ENCODE measurements around the gene PMFBP1. TPM values are rescaled to one million over a fixed set of nuclear protein-coding genes. Genes with fewer than 3 reads are reported as not detected.
"Not testable (repeated sequence)": the region's sequence is repeated elsewhere in the genome, so short reads cannot be mapped to it uniquely, and the experiment has no call there.

PMFBP1 gene
- total RNA-seq, 1 donor from 2014 or later, result 1.4 TPM

- intact Hi-C loops (cut with micrococcal nuclease), result no loop called here
Measured at GRCh38 chr16:72109300-72109699, 62.7 kb downstream of the PMFBP1 start.

- intact Hi-C loops (cut with micrococcal nuclease), result no loop called here
Measured at GRCh38 chr16:72108353-72109102, 63.4 kb downstream of the PMFBP1 start.

GRCh38 chr16:72107371-72107770 is 64.6 kb downstream of the PMFBP1 start:
- intact Hi-C loops (cut with micrococcal nuclease), result no loop called here

- intact Hi-C loops (cut with micrococcal nuclease), result no loop called here
Measured at GRCh38 chr16:72105978-72106377, 66.0 kb downstream of the PMFBP1 start.

- intact Hi-C loops (cut with micrococcal nuclease), result no loop called here
Measured at GRCh38 chr16:72104905-72105304, 67.0 kb downstream of the PMFBP1 start.

GRCh38 chr16:72101195-72101594 is 70.8 kb downstream of the PMFBP1 start:
- intact Hi-C loops (cut with micrococcal nuclease), result no loop called here

GRCh38 chr16:72099377-72099818 is 72.6 kb downstream of the PMFBP1 start:
- intact Hi-C loops (cut with micrococcal nuclease), result loop anchor here (1.0 kb wide), 1 partner anchor 33 kb away; no protein-coding TSS in a partner anchor

GRCh38 chr16:72098936-72099335 is 73.0 kb downstream of the PMFBP1 start:
- intact Hi-C loops (cut with micrococcal nuclease), result loop anchor here (1.0 kb wide), 1 partner anchor 33 kb away; no protein-coding TSS in a partner anchor

- intact Hi-C loops (cut with micrococcal nuclease), result no loop called here
Measured at GRCh38 chr16:72094266-72094610, 77.7 kb downstream of the PMFBP1 start.

- intact Hi-C loops (cut with micrococcal nuclease), result loop anchor here (1.0 to 2.0 kb wide), 13 partner anchors 85 to 1712 kb away; partner anchors contain the start of genes AP1G1, ATXN1L, CMTR2 and DHODH
Measured at GRCh38 chr16:72093448-72094265, 78.3 kb downstream of the PMFBP1 start, which contains the start of the genes DHX38 and TXNL4B. Gene DHX38 (plus strand): TSS chr16:72093847. CDS start chr16:72096158, 2,311 bp downstream. Gene TXNL4B (minus strand): TSS chr16:72093620. CDS start chr16:72090749, 2,871 bp downstream.

- intact Hi-C loops (cut with micrococcal nuclease), result loop anchor here (1.0 to 2.0 kb wide), 13 partner anchors 85 to 1712 kb away; partner anchors contain the start of genes AP1G1, ATXN1L, CMTR2 and DHODH
Measured at GRCh38 chr16:72092832-72093447, 79.0 kb downstream of the PMFBP1 start.

GRCh38 chr16:72091217-72091616 is 80.7 kb downstream of the PMFBP1 start:
- intact Hi-C loops (cut with micrococcal nuclease), result no loop called here

GRCh38 chr16:72085002-72085401 is 87.0 kb downstream of the PMFBP1 start:
- intact Hi-C loops (cut with micrococcal nuclease), result no loop called here

- intact Hi-C loops (cut with micrococcal nuclease), result no loop called here
Measured at GRCh38 chr16:72084445-72084844, 87.5 kb downstream of the PMFBP1 start.

GRCh38 chr16:72083778-72084404 is 88.1 kb downstream of the PMFBP1 start:
- intact Hi-C loops (cut with micrococcal nuclease), result no loop called here

- intact Hi-C loops (cut with micrococcal nuclease), result not testable (repeated sequence)
Measured at GRCh38 chr16:72076991-72077706, 94.8 kb downstream of the PMFBP1 start.

- intact Hi-C loops (cut with micrococcal nuclease), result not testable (repeated sequence)
Measured at GRCh38 chr16:72075067-72075466, 96.9 kb downstream of the PMFBP1 start.

- intact Hi-C loops (cut with micrococcal nuclease), result no loop called here
Measured at GRCh38 chr16:72073560-72074230, 98.3 kb downstream of the PMFBP1 start.

- intact Hi-C loops (cut with micrococcal nuclease), result no loop called here
Measured at GRCh38 chr16:72072514-72073342, 99.2 kb downstream of the PMFBP1 start.

Data from T-helper 1 cell treated with Interleukin-12 subunit alpha and Interleukin-12 subunit beta and Interleukin-4 antibody, amounts not matched to agents 30 ng/mL and 1 ng/mL, for 36 hours (primary cell).